GM23338 (cell line): ENCODE data around the gene TDRD7. TPM values are rescaled to one million over a fixed set of nuclear protein-coding genes. Genes with fewer than 3 reads are reported as not detected.

ENCODE experiments used
- ATAC-seq: fragments of 200-7000 bp; cut with Tn5 transposase; 3 replicates; pipeline ENCODE4 v1.9.1; 2020
- DNase-seq: peaks from one replicate; pipeline ENCODE4 v3.0.0-alpha.2; 2015; ENCODE audit warnings: low spot score
- H2AFZ ChIP-seq: fragments of 200-600 bp; sonication (generic); 2 replicates; pipeline ENCODE4 v1.8.0; 2016; ENCODE audit warnings: antibody characterized with exemption, mild to moderate bottlenecking, moderate library complexity
- H3F3A ChIP-seq: fragments of 200-600 bp; sonication (generic); replicated peaks from 2 replicates; pipeline ENCODE4 v1.8.0; 2017; ENCODE audit warnings: antibody characterized with exemption, mixed run types, low read depth
- H3K27ac ChIP-seq: fragments of 200-600 bp; sonication (generic); 2 replicates; pipeline ENCODE4 v1.6.1; 2016; ENCODE audit warnings: low read depth
- H3K27me3 ChIP-seq: fragments of 200-600 bp; sonication (generic); 2 replicates; pipeline ENCODE4 v1.8.0; 2016; ENCODE audit warnings: mild to moderate bottlenecking, mixed run types, moderate library complexity; ENCODE audit not compliant: insufficient read depth
- H3K36me3 ChIP-seq: fragments of 200-600 bp; sonication (generic); 2 replicates; pipeline ENCODE4 v1.8.0; 2016; ENCODE audit warnings: mild to moderate bottlenecking; ENCODE audit not compliant: insufficient read depth
- H3K4me1 ChIP-seq: fragments of 200-600 bp; sonication (generic); 2 replicates; pipeline ENCODE4 v1.8.0; 2016; ENCODE audit warnings: mild to moderate bottlenecking, moderate library complexity; ENCODE audit not compliant: insufficient read depth
- H3K4me2 ChIP-seq: fragments of 200-600 bp; sonication (generic); 2 replicates; pipeline ENCODE4 v1.7.1; 2017; ENCODE audit warnings: mixed run types
- H3K4me3 ChIP-seq: fragments of 200-600 bp; sonication (generic); 2 replicates; pipeline ENCODE4 v1.6.1; 2016; ENCODE audit warnings: mixed run types
- H3K79me2 ChIP-seq: fragments of 200-600 bp; sonication (generic); replicated peaks from 2 replicates; pipeline ENCODE4 v1.8.0; 2017; ENCODE audit warnings: mild to moderate bottlenecking; ENCODE audit not compliant: insufficient read depth
- H3K9me2 ChIP-seq: fragments of 200-600 bp; sonication (generic); 2 replicates; pipeline ENCODE4 v1.8.0; 2017; ENCODE audit not compliant: insufficient read depth
- H4K20me1 ChIP-seq: fragments of 200-600 bp; sonication (generic); replicated peaks from 2 replicates; pipeline ENCODE4 v1.8.0; 2017; ENCODE audit warnings: mild to moderate bottlenecking; ENCODE audit not compliant: insufficient read depth
- H3K27ac Mint-ChIP-seq: 2 replicates; pipeline ENCODE4 v1.8.0; 2020; ENCODE audit warnings: inconsistent platforms, mild to moderate bottlenecking, moderate library complexity, mixed read lengths
- H3K27me3 Mint-ChIP-seq: 3 replicates; pipeline ENCODE4 v1.8.0; 2022; ENCODE audit warnings: low read depth, mild to moderate bottlenecking, moderate library complexity, mixed read lengths, inconsistent platforms; ENCODE audit not compliant: insufficient read depth, poor library complexity
- H3K36me3 Mint-ChIP-seq: 3 replicates; pipeline ENCODE4 v1.8.0; 2021; ENCODE audit warnings: low read depth, mild to moderate bottlenecking, inconsistent platforms, moderate library complexity, mixed read lengths
- H3K4me1 Mint-ChIP-seq: 3 replicates; pipeline ENCODE4 v1.8.0; 2020; ENCODE audit warnings: mild to moderate bottlenecking, inconsistent platforms, mixed read lengths
- H3K4me3 Mint-ChIP-seq: 3 replicates; pipeline ENCODE4 v1.8.0; 2021; ENCODE audit warnings: moderate library complexity, mild to moderate bottlenecking, inconsistent platforms, mixed read lengths
- H3K9me3 Mint-ChIP-seq: 3 replicates; pipeline ENCODE4 v1.8.0; 2020; ENCODE audit warnings: moderate library complexity, mild to moderate bottlenecking, inconsistent platforms, mixed read lengths
- CREB1 ChIP-seq: fragments of 250-450 bp; sonication (Bioruptor Pico); IDR thresholded peaks from 2 replicates; pipeline ENCODE4 v1.5.0; 2020; ENCODE audit warnings: low read depth, mild to moderate bottlenecking, moderate library complexity
- CTCF ChIP-seq, 2 experiments: fragments of 200-600 bp in 1 of 2; sonication (generic) in 1 of 2; conservative IDR thresholded peaks; 2 replicates each; pipeline versions ENCODE4 v1.5.1 to v1.6.1; 2016 to 2017; ENCODE audit warnings: antibody characterized with exemption in 2 of 2, low read depth in 2 of 2, mild to moderate bottlenecking in 2 of 2, moderate library complexity in 1 of 2
- ETS1 ChIP-seq: IDR thresholded peaks from 2 replicates; pipeline ENCODE4 v1.6.1; 2016; ENCODE audit warnings: antibody characterized with exemption
- EZH2 ChIP-seq: fragments of 200-600 bp; sonication (generic); IDR thresholded peaks from one replicate; pipeline ENCODE4 v1.8.0; 2017; ENCODE audit warnings: antibody characterized with exemption, mild to moderate bottlenecking, low read depth; ENCODE audit not compliant: unreplicated experiment
- EZH2phosphoT487 ChIP-seq: fragments of 200-600 bp; sonication (generic); IDR thresholded peaks from one replicate; pipeline ENCODE4 v1.8.1; 2018; ENCODE audit warnings: antibody characterized with exemption; ENCODE audit not compliant: unreplicated experiment
- NANOG ChIP-seq: IDR thresholded peaks from 2 replicates; pipeline ENCODE4 v1.6.1; 2016; ENCODE audit warnings: antibody characterized with exemption, borderline replicate concordance
- ZNF114 ChIP-seq: fragments of 250-450 bp; sonication (Bioruptor Pico); IDR thresholded peaks from 2 replicates; pipeline ENCODE4 v1.5.0; 2020; ENCODE audit warnings: mild to moderate bottlenecking, moderate library complexity
- ZNF331 ChIP-seq: fragments of 250-450 bp; sonication (Bioruptor Pico); IDR thresholded peaks from 2 replicates; pipeline ENCODE4 v1.5.0; 2020; ENCODE audit warnings: low read depth, mild to moderate bottlenecking, moderate library complexity
- polyA plus RNA-seq: library from polyadenylated mRNA; unstranded; fragments of >200 nt; fragmentation: Nextera tagmentation; extraction: Ambion mirVana; gene quantifications from 2 replicates; pipeline ENCODE4 v1.2.1, GENCODE V29; 2016
- total RNA-seq: library from RNA; depleted of rRNA; stranded (reverse); fragments of >200 nt; shearing (Covaris generic); gene quantifications from 2 replicates; pipeline ENCODE4 v1.2.3, GENCODE V29; 2014

Gene TDRD7
- total and polyA plus RNA-seq, 2 experiments from 2014 or later = 1.7 to 3.1 TPM

- TF ChIP-seq ETS1 = no peak
- TF ChIP-seq ZNF331 (CRISPR knock-in tag) = no peak
- TF ChIP-seq ZNF114 (CRISPR knock-in tag) = no peak
These were observed 19.1 kb downstream of the TDRD7 start (continued) for GRCh38 chr9:97431044-97431441.

GRCh38 chr9:97431549-97432143 lies 19.8 kb downstream of the TDRD7 start:
- H3K9me3 Mint-ChIP-seq = no peaks in the 10 kb centered on the region
- Histone ChIP-seq H3K4me1 (0 out of 2 replicates have a peak, but pooled peaks cover 7% of the 10 kb centered on the region), H3K27ac (no peak overlapping the region), H3F3A (no peaks in the 10 kb centered on the region), H2AFZ (no peak overlapping the region), H3K79me2 (no peaks in the 10 kb centered on the region), H3K36me3 (no peaks in the 10 kb centered on the region), H3K9me2 (no peaks in the 10 kb centered on the region), H3K27me3 (no peaks in the 10 kb centered on the region), H3K4me2 (no peak overlapping the region), H4K20me1 (no peaks in the 10 kb centered on the region), H3K4me3 (no peak overlapping the region)
- DNase-seq = no peak
- peaks cover 2% of the 10 kb centered on the region for H3K27me3 Mint-ChIP-seq
- TF ChIP-seq NANOG = no peak
- no peak for TF ChIP-seq CTCF (conservative IDR thresholded peaks at IDR 0.05; ENCODE audit: low read depth in 2 of 2)
- no peak for TF ChIP-seq EZH2
- peaks cover 7% of the 10 kb centered on the region for H3K4me1 Mint-ChIP-seq
- ATAC-seq = no peak
- no peak overlapping the region for H3K27ac Mint-ChIP-seq
- H3K4me3 Mint-ChIP-seq = no peak overlapping the region
- H3K36me3 Mint-ChIP-seq = no peaks in the 10 kb centered on the region

GRCh38 chr9:97437051-97437600 lies 25.2 kb downstream of the TDRD7 start:
- no peaks in the 10 kb centered on the region for H3K36me3 ChIP-seq
- no peak overlapping the region for H3K4me3 ChIP-seq
- no peaks in the 10 kb centered on the region for H4K20me1 ChIP-seq
- H2AFZ ChIP-seq = no peak overlapping the region
- Mint-ChIP-seq H3K36me3 (no peaks in the 10 kb centered on the region), H3K9me3 (no peaks in the 10 kb centered on the region), H3K27ac (no peak overlapping the region), H3K4me1 (peaks cover 11% of the 10 kb centered on the region), H3K27me3 (peaks cover 2% of the 10 kb centered on the region), H3K4me3 (no peak overlapping the region)
- H3K4me2 ChIP-seq = no peak overlapping the region
- DNase-seq (no peak), ATAC-seq (no peak)
- no peaks in the 10 kb centered on the region for H3K9me2 ChIP-seq
- no peak for TF ChIP-seq CTCF (conservative IDR thresholded peaks at IDR 0.05; ENCODE audit: low read depth in 2 of 2)
- TF ChIP-seq NANOG = no peak
- TF ChIP-seq EZH2phosphoT487 = no peak
- TF ChIP-seq CREB1 = no peak
- no peaks in the 10 kb centered on the region; the same call in 1 of the 2 replicates for H3K4me1 ChIP-seq
- H3F3A ChIP-seq = no peaks in the 10 kb centered on the region
- no peak overlapping the region for H3K27ac ChIP-seq
- H3K27me3 ChIP-seq = no peaks in the 10 kb centered on the region
- no peaks in the 10 kb centered on the region for H3K79me2 ChIP-seq
